A204.1 (cell line): ENCODE measurements around the gene CACNB3.
A peak's percentile ranks its signal among the peaks of the same experiment; 100 is the strongest.

Source experiments
- FAIRE-seq: peaks from 2 replicates; lab custom pipeline; 2012; peaks lifted over from hg19 to GRCh38; lab: Jason Lieb, UNC

Gene CACNB3

GRCh38 chr12:48788854-48789775 lies 29.2 kb upstream of the CACNB3 start, which contains the start of gene ADCY6:
TSS of gene ADCY6 (minus strand) at chr12:48789089. CDS start at chr12:48783434, 5,655 bp downstream.
- no peak for FAIRE-seq

GRCh38 chr12:48789858-48790326 lies 28.4 kb upstream of the CACNB3 start:
- no peak for FAIRE-seq

- FAIRE-seq: no peak
Measured at GRCh38 chr12:48793696-48794095, 24.6 kb upstream of the CACNB3 start.

- no peak for FAIRE-seq
Measured at GRCh38 chr12:48794870-48795269, 23.4 kb upstream of the CACNB3 start.

- peak; percentile 94 for FAIRE-seq
Measured at GRCh38 chr12:48795550-48796455, 22.5 kb upstream of the CACNB3 start.

GRCh38 chr12:48796976-48797375 lies 21.3 kb upstream of the CACNB3 start:
- no peak for FAIRE-seq

GRCh38 chr12:48800457-48800856 lies 17.8 kb upstream of the CACNB3 start:
- no peak for FAIRE-seq

- no peak for FAIRE-seq
Measured at GRCh38 chr12:48800971-48801370, 17.3 kb upstream of the CACNB3 start.

GRCh38 chr12:48803675-48804074 lies 14.6 kb upstream of the CACNB3 start:
- no peak for FAIRE-seq

GRCh38 chr12:48807981-48808380 lies 10.3 kb upstream of the CACNB3 start:
- no peak for FAIRE-seq

GRCh38 chr12:48810903-48811431 lies 7.3 kb upstream of the CACNB3 start:
- no peak for FAIRE-seq

- FAIRE-seq: no peak
Measured at GRCh38 chr12:48811437-48812090, 6.7 kb upstream of the CACNB3 start.

- FAIRE-seq: no peak
Measured at GRCh38 chr12:48812389-48812788, 5.9 kb upstream of the CACNB3 start.

GRCh38 chr12:48813465-48814261 lies 4.6 kb upstream of the CACNB3 start:
- FAIRE-seq: no peak

GRCh38 chr12:48814262-48815125 lies 3.8 kb upstream of the CACNB3 start:
- FAIRE-seq: no peak

- no peak for FAIRE-seq
Measured at GRCh38 chr12:48815126-48816110, 2.9 kb upstream of the CACNB3 start.

- FAIRE-seq: no peak
Measured at GRCh38 chr12:48816143-48816854, 2.0 kb upstream of the CACNB3 start.
